ENCODE results near the gene PLEKHA8. TPM values are rescaled to one million over a fixed set of nuclear protein-coding genes. Genes with fewer than 3 reads are reported as not detected.

Gene PLEKHA8
- total RNA-seq, 4 donors from 2014 or later = 2.3 to 3.2 (median 2.6) TPM

GRCh38 chr7:30114536-30115238 is 86.5 kb downstream of the PLEKHA8 start:
- Histone ChIP-seq H3K4me1 (peaks cover 8 to 12% of the 10 kb centered on the region in 2 donors), H3K4me3 (no peak overlapping the region), H3K36me3 (no peaks in the 10 kb centered on the region), H3K27ac (no peak overlapping the region), H3K9me3 (peaks cover 0 to 4% (median 0%) of the 10 kb centered on the region in 3 donors), H3K27me3 (no peaks in the 10 kb centered on the region)
- in situ Hi-C loops (cut with MboI; ENCODE audit: low sequenced_read_pairs in 4 of 4) (no loop called here), intact Hi-C loops (cut with DNase I; ENCODE audit: low total_unique reads) (no loop called here)
- TF ChIP-seq POLR2A (IDR thresholded peaks at IDR 0.05) (no peak), CTCF (IDR thresholded peaks at IDR 0.05 in 4 of 5, conservative IDR thresholded peaks at IDR 0.05 in 1 of 5) (no peak)
- DNase-seq (no peak), ATAC-seq (no peak)

GRCh38 chr7:30115709-30116297 is 87.6 kb downstream of the PLEKHA8 start:
- Histone ChIP-seq H3K4me1 (peaks cover 8 to 12% of the 10 kb centered on the region in 2 donors), H3K9me3 (peaks cover 0 to 4% (median 0%) of the 10 kb centered on the region in 3 donors), H3K27me3 (no peaks in the 10 kb centered on the region), H3K36me3 (no peaks in the 10 kb centered on the region), H3K4me3 (no peak overlapping the region), H3K27ac (no peak overlapping the region)
- in situ Hi-C loops (cut with MboI; ENCODE audit: low sequenced_read_pairs in 4 of 4) (no loop called here), intact Hi-C loops (cut with DNase I; ENCODE audit: low total_unique reads) (loop anchor here (2.0 kb wide), 1 partner anchor 19 kb away; the partner anchor contains the start of gene MTURN)
- DNase-seq (no peak), ATAC-seq (no peak)
- TF ChIP-seq POLR2A (IDR thresholded peaks at IDR 0.05) (no peak), CTCF (IDR thresholded peaks at IDR 0.05 in 4 of 5, conservative IDR thresholded peaks at IDR 0.05 in 1 of 5) (no peak)

GRCh38 chr7:30116771-30117170 is 88.6 kb downstream of the PLEKHA8 start:
- Histone ChIP-seq H3K9me3 (peaks cover 0 to 4% (median 0%) of the 10 kb centered on the region in 3 donors), H3K27me3 (no peaks in the 10 kb centered on the region), H3K27ac (peak overlapping the region in 2 of 4 donors; percentile 49 to 56), H3K4me1 (peaks cover 8 to 12% of the 10 kb centered on the region in 2 donors), H3K36me3 (no peaks in the 10 kb centered on the region), H3K4me3 (no peak overlapping the region)
- peak; percentile 32 to 77 for DNase-seq
- ATAC-seq = peak; percentile 94 to 98
- TF ChIP-seq CTCF (IDR thresholded peaks at IDR 0.05 in 4 of 5, conservative IDR thresholded peaks at IDR 0.05 in 1 of 5) (no peak), POLR2A (IDR thresholded peaks at IDR 0.05) (no peak)
- in situ Hi-C loops (cut with MboI; ENCODE audit: low sequenced_read_pairs in 4 of 4) = no loop called here
- intact Hi-C loops (cut with DNase I; ENCODE audit: low total_unique reads) = loop anchor here (2.0 kb wide), 1 partner anchor 18 kb away; the partner anchor contains the start of gene MTURN

GRCh38 chr7:30117896-30118295 is 89.7 kb downstream of the PLEKHA8 start:
- ATAC-seq (no peak), DNase-seq (no peak)
- Histone ChIP-seq H3K27me3 (no peaks in the 10 kb centered on the region), H3K4me1 (peaks cover 8 to 12% of the 10 kb centered on the region in 2 donors), H3K36me3 (no peaks in the 10 kb centered on the region), H3K9me3 (peaks cover 0 to 3% (median 0%) of the 10 kb centered on the region in 3 donors), H3K4me3 (no peak overlapping the region), H3K27ac (no peak overlapping the region)
- in situ Hi-C loops (cut with MboI; ENCODE audit: low sequenced_read_pairs in 4 of 4) (no loop called here), intact Hi-C loops (cut with DNase I; ENCODE audit: low total_unique reads) (loop anchor here (2.0 kb wide), 1 partner anchor 17 kb away; the partner anchor contains the start of gene MTURN)
- TF ChIP-seq CTCF (IDR thresholded peaks at IDR 0.05 in 4 of 5, conservative IDR thresholded peaks at IDR 0.05 in 1 of 5) (no peak), POLR2A (IDR thresholded peaks at IDR 0.05) (no peak)
